ENCODE data around the gene KRTAP13-1.

The KRTAP13-1 gene, protein sequence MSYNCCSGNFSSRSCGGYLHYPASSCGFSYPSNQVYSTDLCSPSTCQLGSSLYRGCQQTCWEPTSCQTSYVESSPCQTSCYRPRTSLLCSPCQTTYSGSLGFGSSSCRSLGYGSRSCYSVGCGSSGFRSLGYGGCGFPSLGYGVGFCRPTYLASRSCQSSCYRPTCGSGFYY

DNA sequence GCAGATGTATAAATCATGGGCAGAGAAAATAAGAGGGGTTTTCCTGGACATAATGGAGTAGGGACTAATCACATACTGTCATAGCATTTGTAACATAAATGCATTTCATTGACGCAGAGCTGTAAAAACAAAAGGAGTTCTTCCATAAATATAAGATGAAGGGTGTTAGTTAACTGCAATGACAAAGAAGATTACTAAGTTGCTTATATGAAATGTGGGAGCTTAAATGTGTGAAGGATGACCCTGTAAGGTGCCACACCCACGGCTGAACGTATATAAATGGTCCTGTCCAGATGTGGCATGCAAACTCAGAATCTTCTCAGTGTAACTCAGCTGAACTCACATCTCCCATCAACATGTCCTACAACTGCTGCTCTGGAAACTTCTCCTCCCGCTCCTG is at the start of gene KRTAP13-1:
Gene KRTAP13-1 (plus strand): TSS at position 301 of the 400 bp plus-strand sequence. CDS start 56 bp downstream, at position 357.
- Histone ChIP-seq H3K79me2 (ENCODE audit: insufficient read depth, low read length) (no peaks in the 10 kb centered on the region), H3K4me1 (ENCODE audit: insufficient read depth, low read length, poor library complexity, severe bottlenecking) (no peaks in the 10 kb centered on the region), H2AFZ (ENCODE audit: low read length) (no peak within 1 kb of the TSS), H3K4me3 (ENCODE audit: low read length, poor library complexity, severe bottlenecking) (no peak within 1 kb of the TSS), H3K36me3 (ENCODE audit: insufficient read depth, low read length) (no peaks in the 10 kb centered on the region), H3K9me2 (replicated peaks; ENCODE audit: low read depth, low read length) (no peaks in the 10 kb centered on the region), H3K4me2 (ENCODE audit: low read depth, low read length, poor library complexity, severe bottlenecking) (no peak within 1 kb of the TSS), H4K20me1 (ENCODE audit: insufficient read depth, low read length, poor library complexity, severe bottlenecking) (no peaks in the 10 kb centered on the region), H3K27me3 (ENCODE audit: insufficient read depth, low read length, poor library complexity, severe bottlenecking) (no peaks in the 10 kb centered on the region), H3K9me3 (ENCODE audit: insufficient read depth, low read depth, low read length) (no peaks in the 10 kb centered on the region), H3K9ac (ENCODE audit: low read depth, low read length, poor library complexity, severe bottlenecking) (no peak within 1 kb of the TSS), H3F3A (ENCODE audit: low read depth) (no peaks in the 10 kb centered on the region)
- TF ChIP-seq, protein P1, sequence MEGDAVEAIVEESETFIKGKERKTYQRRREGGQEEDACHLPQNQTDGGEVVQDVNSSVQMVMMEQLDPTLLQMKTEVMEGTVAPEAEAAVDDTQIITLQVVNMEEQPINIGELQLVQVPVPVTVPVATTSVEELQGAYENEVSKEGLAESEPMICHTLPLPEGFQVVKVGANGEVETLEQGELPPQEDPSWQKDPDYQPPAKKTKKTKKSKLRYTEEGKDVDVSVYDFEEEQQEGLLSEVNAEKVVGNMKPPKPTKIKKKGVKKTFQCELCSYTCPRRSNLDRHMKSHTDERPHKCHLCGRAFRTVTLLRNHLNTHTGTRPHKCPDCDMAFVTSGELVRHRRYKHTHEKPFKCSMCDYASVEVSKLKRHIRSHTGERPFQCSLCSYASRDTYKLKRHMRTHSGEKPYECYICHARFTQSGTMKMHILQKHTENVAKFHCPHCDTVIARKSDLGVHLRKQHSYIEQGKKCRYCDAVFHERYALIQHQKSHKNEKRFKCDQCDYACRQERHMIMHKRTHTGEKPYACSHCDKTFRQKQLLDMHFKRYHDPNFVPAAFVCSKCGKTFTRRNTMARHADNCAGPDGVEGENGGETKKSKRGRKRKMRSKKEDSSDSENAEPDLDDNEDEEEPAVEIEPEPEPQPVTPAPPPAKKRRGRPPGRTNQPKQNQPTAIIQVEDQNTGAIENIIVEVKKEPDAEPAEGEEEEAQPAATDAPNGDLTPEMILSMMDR (conservative IDR thresholded peaks at IDR 0.05; ENCODE audit: low read length) = no peak
- no peak for TF ChIP-seq EZH2phosphoT487 (IDR thresholded peaks at IDR 0.05; ENCODE audit: borderline replicate concordance)

DNA sequence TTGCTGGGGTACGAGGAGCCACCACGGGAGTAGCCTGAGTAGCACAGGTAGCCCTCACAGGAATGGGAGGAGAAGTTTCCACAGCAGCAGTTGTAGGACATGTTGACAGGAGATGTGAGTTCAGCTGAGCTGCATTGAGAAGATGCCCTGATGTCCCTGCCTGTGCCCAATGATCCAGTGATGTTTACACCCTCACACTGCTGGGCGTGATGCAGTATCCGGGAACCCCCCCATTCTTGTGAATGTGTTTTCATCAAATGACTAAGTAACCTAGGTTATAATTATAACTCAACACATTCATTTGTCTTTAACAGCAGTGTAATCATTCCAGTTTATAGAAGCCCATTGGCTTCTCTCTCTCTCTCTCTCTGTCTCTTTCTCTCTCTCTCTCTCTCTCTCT is 47.3 kb upstream of the KRTAP13-1 start, which contains the start of gene KRTAP23-1:
Gene KRTAP23-1 (minus strand): TSS at position 101 of the 400 bp plus-strand sequence. CDS start 0 bp downstream, at position 101.
- no peaks in the 10 kb centered on the region for H3K4me1 ChIP-seq (ENCODE audit: insufficient read depth, low read length, poor library complexity, severe bottlenecking)
- H3K9me2 ChIP-seq (replicated peaks; ENCODE audit: low read depth, low read length) = no peaks in the 10 kb centered on the region
- H3K36me3 ChIP-seq (ENCODE audit: insufficient read depth, low read length) = no peaks in the 10 kb centered on the region
- no peaks in the 10 kb centered on the region for H3F3A ChIP-seq (ENCODE audit: low read depth)
- H3K9ac ChIP-seq (ENCODE audit: low read depth, low read length, poor library complexity, severe bottlenecking) = no peak within 1 kb of the TSS
- no peaks in the 10 kb centered on the region for H4K20me1 ChIP-seq (ENCODE audit: insufficient read depth, low read length, poor library complexity, severe bottlenecking)
- TF ChIP-seq, protein P1 (conservative IDR thresholded peaks at IDR 0.05; ENCODE audit: low read length) = no peak
- no peak for TF ChIP-seq EZH2phosphoT487 (IDR thresholded peaks at IDR 0.05; ENCODE audit: borderline replicate concordance)
- H3K4me2 ChIP-seq (ENCODE audit: low read depth, low read length, poor library complexity, severe bottlenecking) = no peak within 1 kb of the TSS
- no peak within 1 kb of the TSS for H2AFZ ChIP-seq (ENCODE audit: low read length)
- no peaks in the 10 kb centered on the region for H3K79me2 ChIP-seq (ENCODE audit: insufficient read depth, low read length)
- no peaks in the 10 kb centered on the region for H3K9me3 ChIP-seq (ENCODE audit: insufficient read depth, low read depth, low read length)
- H3K4me3 ChIP-seq (ENCODE audit: low read length, poor library complexity, severe bottlenecking) = no peak within 1 kb of the TSS
- no peaks in the 10 kb centered on the region for H3K27me3 ChIP-seq (ENCODE audit: insufficient read depth, low read length, poor library complexity, severe bottlenecking)

- H3K27me3 ChIP-seq (ENCODE audit: insufficient read depth, low read length, poor library complexity, severe bottlenecking) = no peaks in the 10 kb centered on the region
- H3K79me2 ChIP-seq (ENCODE audit: insufficient read depth, low read length) = no peaks in the 10 kb centered on the region
- H3K36me3 ChIP-seq (ENCODE audit: insufficient read depth, low read length) = no peaks in the 10 kb centered on the region
- H3F3A ChIP-seq (ENCODE audit: low read depth) = no peaks in the 10 kb centered on the region
- H3K9me2 ChIP-seq (replicated peaks; ENCODE audit: low read depth, low read length) = no peaks in the 10 kb centered on the region
- 0 out of 2 replicates have a peak, but pooled peaks cover 3% of the 10 kb centered on the region for H3K9me3 ChIP-seq (ENCODE audit: insufficient read depth, low read depth, low read length)
- H3K4me1 ChIP-seq (ENCODE audit: insufficient read depth, low read length, poor library complexity, severe bottlenecking) = no peaks in the 10 kb centered on the region
- TF ChIP-seq, protein P1 (conservative IDR thresholded peaks at IDR 0.05; ENCODE audit: low read length) = no peak
- no peak for TF ChIP-seq EZH2phosphoT487 (IDR thresholded peaks at IDR 0.05; ENCODE audit: borderline replicate concordance)
- H3K4me2 ChIP-seq (ENCODE audit: low read depth, low read length, poor library complexity, severe bottlenecking) = no peak overlapping the region
- H3K9ac ChIP-seq (ENCODE audit: low read depth, low read length, poor library complexity, severe bottlenecking) = no peak overlapping the region
- H4K20me1 ChIP-seq (ENCODE audit: insufficient read depth, low read length, poor library complexity, severe bottlenecking) = no peaks in the 10 kb centered on the region
- no peak overlapping the region for H3K4me3 ChIP-seq (ENCODE audit: low read length, poor library complexity, severe bottlenecking)
- no peak overlapping the region for H2AFZ ChIP-seq (ENCODE audit: low read length)
Measured at GRCh38 chr21:30349572-30349971, 46.3 kb upstream of the KRTAP13-1 start.

Measured in Loucy (cell line).